ENCODE results near the gene GPX1.

DNA sequence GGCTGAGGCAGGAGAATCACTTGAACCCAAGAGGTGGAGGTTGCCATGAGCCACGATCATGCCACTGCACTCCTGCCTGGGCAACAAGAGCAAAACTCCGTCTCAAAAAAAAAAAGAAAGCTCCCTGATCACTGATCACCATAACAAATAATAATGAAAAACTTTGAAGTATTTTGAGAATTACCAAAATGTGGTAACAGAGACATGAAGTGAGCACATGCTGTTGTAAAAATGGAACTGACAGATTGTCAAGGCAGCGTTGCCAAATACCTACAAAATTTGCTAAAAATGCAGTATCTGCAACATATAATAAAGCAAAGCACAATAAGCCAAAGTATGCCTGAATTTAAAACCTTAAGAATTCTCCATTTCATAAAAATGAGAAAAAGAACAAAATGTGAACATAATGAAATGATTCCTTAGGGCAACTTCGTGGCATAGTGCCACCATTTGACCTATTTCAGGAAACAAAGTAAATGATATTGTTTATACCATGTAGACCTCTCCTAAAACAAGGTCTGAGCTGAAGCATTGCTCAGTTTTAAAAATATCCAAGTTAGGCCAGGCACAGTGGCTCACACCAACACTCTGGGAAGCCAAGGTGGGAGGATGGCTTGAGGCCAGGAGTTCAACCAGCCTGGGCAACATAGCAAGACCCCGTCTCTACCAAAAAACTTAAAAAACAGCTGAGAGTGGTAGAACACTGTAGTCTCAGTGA is 24.1 kb downstream of the GPX1 start:
- TF ChIP-seq, protein P1, sequence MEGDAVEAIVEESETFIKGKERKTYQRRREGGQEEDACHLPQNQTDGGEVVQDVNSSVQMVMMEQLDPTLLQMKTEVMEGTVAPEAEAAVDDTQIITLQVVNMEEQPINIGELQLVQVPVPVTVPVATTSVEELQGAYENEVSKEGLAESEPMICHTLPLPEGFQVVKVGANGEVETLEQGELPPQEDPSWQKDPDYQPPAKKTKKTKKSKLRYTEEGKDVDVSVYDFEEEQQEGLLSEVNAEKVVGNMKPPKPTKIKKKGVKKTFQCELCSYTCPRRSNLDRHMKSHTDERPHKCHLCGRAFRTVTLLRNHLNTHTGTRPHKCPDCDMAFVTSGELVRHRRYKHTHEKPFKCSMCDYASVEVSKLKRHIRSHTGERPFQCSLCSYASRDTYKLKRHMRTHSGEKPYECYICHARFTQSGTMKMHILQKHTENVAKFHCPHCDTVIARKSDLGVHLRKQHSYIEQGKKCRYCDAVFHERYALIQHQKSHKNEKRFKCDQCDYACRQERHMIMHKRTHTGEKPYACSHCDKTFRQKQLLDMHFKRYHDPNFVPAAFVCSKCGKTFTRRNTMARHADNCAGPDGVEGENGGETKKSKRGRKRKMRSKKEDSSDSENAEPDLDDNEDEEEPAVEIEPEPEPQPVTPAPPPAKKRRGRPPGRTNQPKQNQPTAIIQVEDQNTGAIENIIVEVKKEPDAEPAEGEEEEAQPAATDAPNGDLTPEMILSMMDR (IDR thresholded peaks at IDR 0.05; ENCODE audit: low read depth, low read length, missing input control), result no peak
- TF ChIP-seq, protein P2, sequence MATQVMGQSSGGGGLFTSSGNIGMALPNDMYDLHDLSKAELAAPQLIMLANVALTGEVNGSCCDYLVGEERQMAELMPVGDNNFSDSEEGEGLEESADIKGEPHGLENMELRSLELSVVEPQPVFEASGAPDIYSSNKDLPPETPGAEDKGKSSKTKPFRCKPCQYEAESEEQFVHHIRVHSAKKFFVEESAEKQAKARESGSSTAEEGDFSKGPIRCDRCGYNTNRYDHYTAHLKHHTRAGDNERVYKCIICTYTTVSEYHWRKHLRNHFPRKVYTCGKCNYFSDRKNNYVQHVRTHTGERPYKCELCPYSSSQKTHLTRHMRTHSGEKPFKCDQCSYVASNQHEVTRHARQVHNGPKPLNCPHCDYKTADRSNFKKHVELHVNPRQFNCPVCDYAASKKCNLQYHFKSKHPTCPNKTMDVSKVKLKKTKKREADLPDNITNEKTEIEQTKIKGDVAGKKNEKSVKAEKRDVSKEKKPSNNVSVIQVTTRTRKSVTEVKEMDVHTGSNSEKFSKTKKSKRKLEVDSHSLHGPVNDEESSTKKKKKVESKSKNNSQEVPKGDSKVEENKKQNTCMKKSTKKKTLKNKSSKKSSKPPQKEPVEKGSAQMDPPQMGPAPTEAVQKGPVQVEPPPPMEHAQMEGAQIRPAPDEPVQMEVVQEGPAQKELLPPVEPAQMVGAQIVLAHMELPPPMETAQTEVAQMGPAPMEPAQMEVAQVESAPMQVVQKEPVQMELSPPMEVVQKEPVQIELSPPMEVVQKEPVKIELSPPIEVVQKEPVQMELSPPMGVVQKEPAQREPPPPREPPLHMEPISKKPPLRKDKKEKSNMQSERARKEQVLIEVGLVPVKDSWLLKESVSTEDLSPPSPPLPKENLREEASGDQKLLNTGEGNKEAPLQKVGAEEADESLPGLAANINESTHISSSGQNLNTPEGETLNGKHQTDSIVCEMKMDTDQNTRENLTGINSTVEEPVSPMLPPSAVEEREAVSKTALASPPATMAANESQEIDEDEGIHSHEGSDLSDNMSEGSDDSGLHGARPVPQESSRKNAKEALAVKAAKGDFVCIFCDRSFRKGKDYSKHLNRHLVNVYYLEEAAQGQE (IDR thresholded peaks at IDR 0.05), result no peak
- no peak for TF ChIP-seq EGR1 (IDR thresholded peaks at IDR 0.05; ENCODE audit: low read depth in 2 of 2)
- no peak for TF ChIP-seq HNF4G (IDR thresholded peaks at IDR 0.05)
- no peak for TF ChIP-seq ATF3 (IDR thresholded peaks at IDR 0.05)
- TF ChIP-seq JUND (IDR thresholded peaks at IDR 0.05), result no peak
- TF ChIP-seq MAX (IDR thresholded peaks at IDR 0.05), result no peak
- no peak for TF ChIP-seq SP1 (IDR thresholded peaks at IDR 0.05)
- TF ChIP-seq ZBTB33 (IDR thresholded peaks at IDR 0.05), result no peak
